GM23338 (cell line): Measurements from ENCODE around the gene WNT8B. TPM values are rescaled to one million over a fixed set of nuclear protein-coding genes. Genes with fewer than 3 reads are reported as not detected.

Experiments
- ATAC-seq: fragments of 200-7000 bp; cut with Tn5 transposase; 3 replicates; pipeline ENCODE4 v1.9.1; 2020
- DNase-seq: peaks from one replicate; pipeline ENCODE4 v3.0.0-alpha.2; 2015; ENCODE audit warnings: low spot score
- H2AFZ ChIP-seq: fragments of 200-600 bp; sonication (generic); 2 replicates; pipeline ENCODE4 v1.8.0; 2016; ENCODE audit warnings: antibody characterized with exemption, mild to moderate bottlenecking, moderate library complexity
- H3F3A ChIP-seq: fragments of 200-600 bp; sonication (generic); replicated peaks from 2 replicates; pipeline ENCODE4 v1.8.0; 2017; ENCODE audit warnings: antibody characterized with exemption, mixed run types, low read depth
- H3K27ac ChIP-seq: fragments of 200-600 bp; sonication (generic); 2 replicates; pipeline ENCODE4 v1.6.1; 2016; ENCODE audit warnings: low read depth
- H3K27me3 ChIP-seq: fragments of 200-600 bp; sonication (generic); 2 replicates; pipeline ENCODE4 v1.8.0; 2016; ENCODE audit warnings: mild to moderate bottlenecking, mixed run types, moderate library complexity; ENCODE audit not compliant: insufficient read depth
- H3K36me3 ChIP-seq: fragments of 200-600 bp; sonication (generic); 2 replicates; pipeline ENCODE4 v1.8.0; 2016; ENCODE audit warnings: mild to moderate bottlenecking; ENCODE audit not compliant: insufficient read depth
- H3K4me1 ChIP-seq: fragments of 200-600 bp; sonication (generic); 2 replicates; pipeline ENCODE4 v1.8.0; 2016; ENCODE audit warnings: mild to moderate bottlenecking, moderate library complexity; ENCODE audit not compliant: insufficient read depth
- H3K4me2 ChIP-seq: fragments of 200-600 bp; sonication (generic); 2 replicates; pipeline ENCODE4 v1.7.1; 2017; ENCODE audit warnings: mixed run types
- H3K4me3 ChIP-seq: fragments of 200-600 bp; sonication (generic); 2 replicates; pipeline ENCODE4 v1.6.1; 2016; ENCODE audit warnings: mixed run types
- H3K79me2 ChIP-seq: fragments of 200-600 bp; sonication (generic); replicated peaks from 2 replicates; pipeline ENCODE4 v1.8.0; 2017; ENCODE audit warnings: mild to moderate bottlenecking; ENCODE audit not compliant: insufficient read depth
- H3K9me2 ChIP-seq: fragments of 200-600 bp; sonication (generic); 2 replicates; pipeline ENCODE4 v1.8.0; 2017; ENCODE audit not compliant: insufficient read depth
- H4K20me1 ChIP-seq: fragments of 200-600 bp; sonication (generic); replicated peaks from 2 replicates; pipeline ENCODE4 v1.8.0; 2017; ENCODE audit warnings: mild to moderate bottlenecking; ENCODE audit not compliant: insufficient read depth
- H3K27ac Mint-ChIP-seq: 2 replicates; pipeline ENCODE4 v1.8.0; 2020; ENCODE audit warnings: inconsistent platforms, mild to moderate bottlenecking, moderate library complexity, mixed read lengths
- H3K27me3 Mint-ChIP-seq: 3 replicates; pipeline ENCODE4 v1.8.0; 2022; ENCODE audit warnings: low read depth, mild to moderate bottlenecking, moderate library complexity, mixed read lengths, inconsistent platforms; ENCODE audit not compliant: insufficient read depth, poor library complexity
- H3K36me3 Mint-ChIP-seq: 3 replicates; pipeline ENCODE4 v1.8.0; 2021; ENCODE audit warnings: low read depth, mild to moderate bottlenecking, inconsistent platforms, moderate library complexity, mixed read lengths
- H3K4me1 Mint-ChIP-seq: 3 replicates; pipeline ENCODE4 v1.8.0; 2020; ENCODE audit warnings: mild to moderate bottlenecking, inconsistent platforms, mixed read lengths
- H3K4me3 Mint-ChIP-seq: 3 replicates; pipeline ENCODE4 v1.8.0; 2021; ENCODE audit warnings: moderate library complexity, mild to moderate bottlenecking, inconsistent platforms, mixed read lengths
- H3K9me3 Mint-ChIP-seq: 3 replicates; pipeline ENCODE4 v1.8.0; 2020; ENCODE audit warnings: moderate library complexity, mild to moderate bottlenecking, inconsistent platforms, mixed read lengths
- CREB1 ChIP-seq: fragments of 250-450 bp; sonication (Bioruptor Pico); IDR thresholded peaks from 2 replicates; pipeline ENCODE4 v1.5.0; 2020; ENCODE audit warnings: low read depth, mild to moderate bottlenecking, moderate library complexity
- CTCF ChIP-seq, 2 experiments: fragments of 200-600 bp in 1 of 2; sonication (generic) in 1 of 2; conservative IDR thresholded peaks; 2 replicates each; pipeline versions ENCODE4 v1.5.1 to v1.6.1; 2016 to 2017; ENCODE audit warnings: antibody characterized with exemption in 2 of 2, low read depth in 2 of 2, mild to moderate bottlenecking in 2 of 2, moderate library complexity in 1 of 2
- EZH2 ChIP-seq: fragments of 200-600 bp; sonication (generic); IDR thresholded peaks from one replicate; pipeline ENCODE4 v1.8.0; 2017; ENCODE audit warnings: antibody characterized with exemption, mild to moderate bottlenecking, low read depth; ENCODE audit not compliant: unreplicated experiment
- EZH2phosphoT487 ChIP-seq: fragments of 200-600 bp; sonication (generic); IDR thresholded peaks from one replicate; pipeline ENCODE4 v1.8.1; 2018; ENCODE audit warnings: antibody characterized with exemption; ENCODE audit not compliant: unreplicated experiment
- JUNB ChIP-seq: IDR thresholded peaks from one replicate; pipeline ENCODE4 v1.6.1; 2016; ENCODE audit warnings: antibody characterized with exemption; ENCODE audit not compliant: unreplicated experiment
- NANOG ChIP-seq: IDR thresholded peaks from 2 replicates; pipeline ENCODE4 v1.6.1; 2016; ENCODE audit warnings: antibody characterized with exemption, borderline replicate concordance
- POLR2AphosphoS5 ChIP-seq: IDR thresholded peaks from 2 replicates; pipeline ENCODE4 v1.6.1; 2016; ENCODE audit warnings: antibody characterized with exemption, low read depth
- STAT1 ChIP-seq: IDR thresholded peaks from one replicate; pipeline ENCODE4 v1.6.1; 2016; ENCODE audit warnings: antibody characterized with exemption; ENCODE audit not compliant: unreplicated experiment
- ZNF114 ChIP-seq: fragments of 250-450 bp; sonication (Bioruptor Pico); IDR thresholded peaks from 2 replicates; pipeline ENCODE4 v1.5.0; 2020; ENCODE audit warnings: mild to moderate bottlenecking, moderate library complexity
- ZNF331 ChIP-seq: fragments of 250-450 bp; sonication (Bioruptor Pico); IDR thresholded peaks from 2 replicates; pipeline ENCODE4 v1.5.0; 2020; ENCODE audit warnings: low read depth, mild to moderate bottlenecking, moderate library complexity
- polyA plus RNA-seq: library from polyadenylated mRNA; unstranded; fragments of >200 nt; fragmentation: Nextera tagmentation; extraction: Ambion mirVana; gene quantifications from 2 replicates; pipeline ENCODE4 v1.2.1, GENCODE V29; 2016
- total RNA-seq: library from RNA; depleted of rRNA; stranded (reverse); fragments of >200 nt; shearing (Covaris generic); gene quantifications from 2 replicates; pipeline ENCODE4 v1.2.3, GENCODE V29; 2014
- TF ChIP-seq, protein P1 (sequence below): fragments of 250-450 bp; sonication (Bioruptor Pico); IDR thresholded peaks from 2 replicates; pipeline ENCODE4 v1.5.0; 2020; ENCODE audit warnings: mild to moderate bottlenecking, moderate library complexity
- TF ChIP-seq, protein P2 (sequence below): IDR thresholded peaks from one replicate; pipeline ENCODE4 v1.6.1; 2018; ENCODE audit warnings: antibody characterized with exemption; ENCODE audit not compliant: unreplicated experiment
- TF ChIP-seq, protein P3 (sequence below): IDR thresholded peaks from 2 replicates; pipeline ENCODE4 v1.6.1; 2016; ENCODE audit warnings: antibody characterized with exemption

WNT8B gene
- total and polyA plus RNA-seq, 2 experiments from 2014 or later: 0.74 to 1.3 TPM

DNA sequence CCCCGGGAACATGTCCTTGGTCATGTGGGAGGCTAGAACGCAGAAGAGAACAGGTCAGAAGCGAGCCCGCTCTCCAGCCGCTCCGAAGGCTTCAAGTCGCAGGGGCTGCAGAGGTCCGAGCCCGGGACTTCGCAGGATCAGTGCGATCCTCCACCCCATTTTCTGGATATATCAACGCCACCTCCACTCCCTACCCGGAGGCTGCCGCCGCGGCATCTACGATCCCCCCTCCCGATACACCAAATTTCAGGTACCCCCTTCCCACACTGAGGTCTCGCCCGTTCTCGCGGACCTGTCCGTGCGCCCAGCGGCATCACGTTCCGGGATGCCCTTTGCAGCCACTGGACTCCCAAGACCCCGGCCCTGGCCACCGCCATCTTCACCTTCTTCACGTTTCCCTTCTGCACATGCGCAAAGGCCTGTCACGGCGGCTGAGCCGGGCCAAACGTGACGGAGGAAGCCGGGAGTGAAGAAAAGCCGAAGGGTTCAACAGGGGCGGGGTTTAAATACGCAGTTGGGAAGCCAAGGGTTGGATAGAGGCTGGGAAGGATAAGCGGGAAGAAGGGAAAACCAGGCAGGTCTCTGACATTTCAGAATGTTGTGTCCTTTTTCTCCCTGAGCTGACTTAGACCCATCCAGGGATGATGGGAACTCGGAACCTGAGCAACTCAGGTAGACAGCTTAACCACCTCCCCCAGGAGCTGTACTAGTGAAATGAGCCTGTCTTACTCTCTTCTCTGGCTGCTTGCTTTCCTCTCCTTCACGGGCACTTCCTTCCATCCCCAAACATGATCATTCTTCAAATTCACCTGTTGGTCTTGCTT, 66.9 kb downstream of the WNT8B start, which contains the start of gene NDUFB8:
TSS of gene NDUFB8 (minus strand) at position 397 of the 824 bp plus-strand sequence. CDS start at position 377, 20 bp downstream.
- peaks cover 10% of the 10 kb centered on the region; the same call in 1 of the 2 replicates for H3K36me3 ChIP-seq
- peaks cover 18% of the 10 kb centered on the region for H3K79me2 ChIP-seq
- no peaks in the 10 kb centered on the region for H3K9me3 Mint-ChIP-seq
- H3K27me3 ChIP-seq: no peaks in the 10 kb centered on the region
- peaks cover 2% of the 10 kb centered on the region for H3K27me3 Mint-ChIP-seq
- no peaks in the 10 kb centered on the region for H3F3A ChIP-seq
- ATAC-seq: peak; percentile 91
- H3K4me1 Mint-ChIP-seq: peaks cover 10% of the 10 kb centered on the region
- peak within 1 kb of the TSS; percentile 99 for H3K4me3 Mint-ChIP-seq
- peak within 1 kb of the TSS; percentile 96 for H3K4me2 ChIP-seq
- H2AFZ ChIP-seq: peak within 1 kb of the TSS; percentile 96
- H4K20me1 ChIP-seq: peaks cover 5% of the 10 kb centered on the region; the same call in 1 of the 2 replicates
- no peaks in the 10 kb centered on the region for H3K9me2 ChIP-seq
- peak within 1 kb of the TSS; percentile 97 for H3K27ac Mint-ChIP-seq
- peak; percentile 94 for DNase-seq
- TF ChIP-seq EZH2 (no peak), STAT1 (no peak), NANOG (no peak), ZNF331 (no peak), JUNB (no peak), ZNF114 (no peak), POLR2AphosphoS5 (peak; percentile 96), CREB1 (CRISPR knock-in tag) (peak; percentile 77; the same call in 1 of the 2 replicates), CTCF (conservative IDR thresholded peaks at IDR 0.05; ENCODE audit: low read depth in 2 of 2) (no peak), EZH2phosphoT487 (no peak)
- TF ChIP-seq, protein P1, sequence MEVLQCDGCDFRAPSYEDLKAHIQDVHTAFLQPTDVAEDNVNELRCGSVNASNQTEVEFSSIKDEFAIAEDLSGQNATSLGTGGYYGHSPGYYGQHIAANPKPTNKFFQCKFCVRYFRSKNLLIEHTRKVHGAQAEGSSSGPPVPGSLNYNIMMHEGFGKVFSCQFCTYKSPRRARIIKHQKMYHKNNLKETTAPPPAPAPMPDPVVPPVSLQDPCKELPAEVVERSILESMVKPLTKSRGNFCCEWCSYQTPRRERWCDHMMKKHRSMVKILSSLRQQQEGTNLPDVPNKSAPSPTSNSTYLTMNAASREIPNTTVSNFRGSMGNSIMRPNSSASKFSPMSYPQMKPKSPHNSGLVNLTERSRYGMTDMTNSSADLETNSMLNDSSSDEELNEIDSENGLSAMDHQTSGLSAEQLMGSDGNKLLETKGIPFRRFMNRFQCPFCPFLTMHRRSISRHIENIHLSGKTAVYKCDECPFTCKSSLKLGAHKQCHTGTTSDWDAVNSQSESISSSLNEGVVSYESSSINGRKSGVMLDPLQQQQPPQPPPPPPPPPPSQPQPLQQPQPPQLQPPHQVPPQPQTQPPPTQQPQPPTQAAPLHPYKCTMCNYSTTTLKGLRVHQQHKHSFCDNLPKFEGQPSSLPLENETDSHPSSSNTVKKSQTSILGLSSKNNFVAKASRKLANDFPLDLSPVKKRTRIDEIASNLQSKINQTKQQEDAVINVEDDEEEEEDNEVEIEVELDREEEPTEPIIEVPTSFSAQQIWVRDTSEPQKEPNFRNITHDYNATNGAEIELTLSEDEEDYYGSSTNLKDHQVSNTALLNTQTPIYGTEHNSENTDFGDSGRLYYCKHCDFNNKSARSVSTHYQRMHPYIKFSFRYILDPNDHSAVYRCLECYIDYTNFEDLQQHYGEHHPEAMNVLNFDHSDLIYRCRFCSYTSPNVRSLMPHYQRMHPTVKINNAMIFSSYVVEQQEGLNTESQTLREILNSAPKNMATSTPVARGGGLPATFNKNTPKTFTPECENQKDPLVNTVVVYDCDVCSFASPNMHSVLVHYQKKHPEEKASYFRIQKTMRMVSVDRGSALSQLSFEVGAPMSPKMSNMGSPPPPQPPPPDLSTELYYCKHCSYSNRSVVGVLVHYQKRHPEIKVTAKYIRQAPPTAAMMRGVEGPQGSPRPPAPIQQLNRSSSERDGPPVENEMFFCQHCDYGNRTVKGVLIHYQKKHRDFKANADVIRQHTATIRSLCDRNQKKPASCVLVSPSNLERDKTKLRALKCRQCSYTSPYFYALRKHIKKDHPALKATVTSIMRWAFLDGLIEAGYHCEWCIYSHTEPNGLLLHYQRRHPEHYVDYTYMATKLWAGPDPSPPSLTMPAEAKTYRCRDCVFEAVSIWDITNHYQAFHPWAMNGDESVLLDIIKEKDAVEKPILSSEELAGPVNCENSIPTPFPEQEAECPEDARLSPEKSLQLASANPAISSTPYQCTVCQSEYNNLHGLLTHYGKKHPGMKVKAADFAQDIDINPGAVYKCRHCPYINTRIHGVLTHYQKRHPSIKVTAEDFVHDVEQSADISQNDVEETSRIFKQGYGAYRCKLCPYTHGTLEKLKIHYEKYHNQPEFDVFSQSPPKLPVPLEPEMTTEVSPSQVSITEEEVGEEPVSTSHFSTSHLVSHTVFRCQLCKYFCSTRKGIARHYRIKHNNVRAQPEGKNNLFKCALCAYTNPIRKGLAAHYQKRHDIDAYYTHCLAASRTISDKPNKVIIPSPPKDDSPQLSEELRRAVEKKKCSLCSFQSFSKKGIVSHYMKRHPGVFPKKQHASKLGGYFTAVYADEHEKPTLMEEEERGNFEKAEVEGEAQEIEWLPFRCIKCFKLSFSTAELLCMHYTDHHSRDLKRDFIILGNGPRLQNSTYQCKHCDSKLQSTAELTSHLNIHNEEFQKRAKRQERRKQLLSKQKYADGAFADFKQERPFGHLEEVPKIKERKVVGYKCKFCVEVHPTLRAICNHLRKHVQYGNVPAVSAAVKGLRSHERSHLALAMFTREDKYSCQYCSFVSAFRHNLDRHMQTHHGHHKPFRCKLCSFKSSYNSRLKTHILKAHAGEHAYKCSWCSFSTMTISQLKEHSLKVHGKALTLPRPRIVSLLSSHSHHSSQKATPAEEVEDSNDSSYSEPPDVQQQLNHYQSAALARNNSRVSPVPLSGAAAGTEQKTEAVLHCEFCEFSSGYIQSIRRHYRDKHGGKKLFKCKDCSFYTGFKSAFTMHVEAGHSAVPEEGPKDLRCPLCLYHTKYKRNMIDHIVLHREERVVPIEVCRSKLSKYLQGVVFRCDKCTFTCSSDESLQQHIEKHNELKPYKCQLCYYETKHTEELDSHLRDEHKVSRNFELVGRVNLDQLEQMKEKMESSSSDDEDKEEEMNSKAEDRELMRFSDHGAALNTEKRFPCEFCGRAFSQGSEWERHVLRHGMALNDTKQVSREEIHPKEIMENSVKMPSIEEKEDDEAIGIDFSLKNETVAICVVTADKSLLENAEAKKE (CRISPR knock-in tag): no peak
- TF ChIP-seq, protein P2, sequence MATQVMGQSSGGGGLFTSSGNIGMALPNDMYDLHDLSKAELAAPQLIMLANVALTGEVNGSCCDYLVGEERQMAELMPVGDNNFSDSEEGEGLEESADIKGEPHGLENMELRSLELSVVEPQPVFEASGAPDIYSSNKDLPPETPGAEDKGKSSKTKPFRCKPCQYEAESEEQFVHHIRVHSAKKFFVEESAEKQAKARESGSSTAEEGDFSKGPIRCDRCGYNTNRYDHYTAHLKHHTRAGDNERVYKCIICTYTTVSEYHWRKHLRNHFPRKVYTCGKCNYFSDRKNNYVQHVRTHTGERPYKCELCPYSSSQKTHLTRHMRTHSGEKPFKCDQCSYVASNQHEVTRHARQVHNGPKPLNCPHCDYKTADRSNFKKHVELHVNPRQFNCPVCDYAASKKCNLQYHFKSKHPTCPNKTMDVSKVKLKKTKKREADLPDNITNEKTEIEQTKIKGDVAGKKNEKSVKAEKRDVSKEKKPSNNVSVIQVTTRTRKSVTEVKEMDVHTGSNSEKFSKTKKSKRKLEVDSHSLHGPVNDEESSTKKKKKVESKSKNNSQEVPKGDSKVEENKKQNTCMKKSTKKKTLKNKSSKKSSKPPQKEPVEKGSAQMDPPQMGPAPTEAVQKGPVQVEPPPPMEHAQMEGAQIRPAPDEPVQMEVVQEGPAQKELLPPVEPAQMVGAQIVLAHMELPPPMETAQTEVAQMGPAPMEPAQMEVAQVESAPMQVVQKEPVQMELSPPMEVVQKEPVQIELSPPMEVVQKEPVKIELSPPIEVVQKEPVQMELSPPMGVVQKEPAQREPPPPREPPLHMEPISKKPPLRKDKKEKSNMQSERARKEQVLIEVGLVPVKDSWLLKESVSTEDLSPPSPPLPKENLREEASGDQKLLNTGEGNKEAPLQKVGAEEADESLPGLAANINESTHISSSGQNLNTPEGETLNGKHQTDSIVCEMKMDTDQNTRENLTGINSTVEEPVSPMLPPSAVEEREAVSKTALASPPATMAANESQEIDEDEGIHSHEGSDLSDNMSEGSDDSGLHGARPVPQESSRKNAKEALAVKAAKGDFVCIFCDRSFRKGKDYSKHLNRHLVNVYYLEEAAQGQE: no peak
- TF ChIP-seq, protein P3, sequence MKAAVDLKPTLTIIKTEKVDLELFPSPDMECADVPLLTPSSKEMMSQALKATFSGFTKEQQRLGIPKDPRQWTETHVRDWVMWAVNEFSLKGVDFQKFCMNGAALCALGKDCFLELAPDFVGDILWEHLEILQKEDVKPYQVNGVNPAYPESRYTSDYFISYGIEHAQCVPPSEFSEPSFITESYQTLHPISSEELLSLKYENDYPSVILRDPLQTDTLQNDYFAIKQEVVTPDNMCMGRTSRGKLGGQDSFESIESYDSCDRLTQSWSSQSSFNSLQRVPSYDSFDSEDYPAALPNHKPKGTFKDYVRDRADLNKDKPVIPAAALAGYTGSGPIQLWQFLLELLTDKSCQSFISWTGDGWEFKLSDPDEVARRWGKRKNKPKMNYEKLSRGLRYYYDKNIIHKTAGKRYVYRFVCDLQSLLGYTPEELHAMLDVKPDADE: peak; percentile 59
- H3K27ac ChIP-seq: no peak within 1 kb of the TSS
- peak within 1 kb of the TSS; percentile 92 for H3K4me3 ChIP-seq
- H3K4me1 ChIP-seq: peaks cover 11% of the 10 kb centered on the region
- H3K36me3 Mint-ChIP-seq: peaks cover 23% of the 10 kb centered on the region
